Smooth muscle cell (in vitro differentiated cells): ENCODE measurements around the gene HELLS. TPM values are rescaled to one million over a fixed set of nuclear protein-coding genes. Genes with fewer than 3 reads are reported as not detected.

Experiments used
- DNase-seq: peaks from one replicate; lab custom pipeline; 2025; ENCODE audit not compliant: unreplicated experiment; lab: John Stamatoyannopoulos, UW
- H2AFZ ChIP-seq: fragments of 200-600 bp; sonication (generic); 2 replicates; pipeline ENCODE4 v1.6.0; 2016; ENCODE audit warnings: antibody characterized with exemption, low read depth, mild to moderate bottlenecking
- H3F3A ChIP-seq: fragments of 200-600 bp; sonication (generic); 2 replicates; pipeline ENCODE4 v1.6.0; 2017; ENCODE audit warnings: antibody characterized with exemption, low read depth
- H3K27ac ChIP-seq: fragments of 200-600 bp; sonication (generic); 2 replicates; pipeline ENCODE4 v1.5.1; 2016; ENCODE audit warnings: low read depth, mild to moderate bottlenecking
- H3K27me3 ChIP-seq: fragments of 200-600 bp; sonication (generic); 2 replicates; pipeline ENCODE4 v1.6.1; 2016; ENCODE audit warnings: low read depth, mild to moderate bottlenecking
- H3K36me3 ChIP-seq: fragments of 200-600 bp; sonication (generic); 2 replicates; pipeline ENCODE4 v1.5.1; 2016; ENCODE audit warnings: low read depth
- H3K4me1 ChIP-seq: fragments of 200-600 bp; sonication (generic); 2 replicates; pipeline ENCODE4 v1.5.1; 2016; ENCODE audit warnings: low read depth
- H3K4me2 ChIP-seq: fragments of 200-600 bp; sonication (generic); 2 replicates; pipeline ENCODE4 v1.6.0; 2016; ENCODE audit warnings: mild to moderate bottlenecking
- H3K4me3 ChIP-seq: fragments of 200-600 bp; sonication (generic); 2 replicates; pipeline ENCODE4 v1.5.1; 2016; ENCODE audit warnings: mild to moderate bottlenecking
- H3K79me2 ChIP-seq: fragments of 200-600 bp; sonication (generic); 2 replicates; pipeline ENCODE4 v1.6.0; 2016; ENCODE audit warnings: low read depth, mild to moderate bottlenecking
- H3K9ac ChIP-seq: fragments of 200-600 bp; sonication (generic); 2 replicates; pipeline ENCODE4 v1.6.0; 2016; ENCODE audit warnings: low read depth
- H3K9me3 ChIP-seq: fragments of 200-600 bp; sonication (generic); replicated peaks from 2 replicates; pipeline ENCODE4 v1.5.1; 2016; ENCODE audit warnings: low read depth
- H4K20me1 ChIP-seq: fragments of 200-600 bp; sonication (generic); 2 replicates; pipeline ENCODE4 v1.6.0; 2016; ENCODE audit warnings: low read depth
- CTCF ChIP-seq: fragments of 200-600 bp; sonication (generic); IDR thresholded peaks from 2 replicates; pipeline ENCODE4 v1.5.1; 2017; ENCODE audit warnings: borderline replicate concordance, mild to moderate bottlenecking, antibody characterized with exemption; ENCODE audit not compliant: insufficient read depth, poor library complexity, severe bottlenecking
- whole genome bisulfite sequencing: methylation state at CpG from one replicate; pipeline ENCODE4 v1.1.7; 2016; ENCODE audit warnings: low lambda C conversion rate; 5-methylcytosine and 5-hydroxymethylcytosine counted together
- polyA plus RNA-seq: library from polyadenylated mRNA; unstranded; fragments of >200 nt; fragmentation: Nextera tagmentation; extraction: Ambion mirVana; gene quantifications from 2 replicates; pipeline ENCODE4 v1.2.1, GENCODE V29; 2016
- total RNA-seq: library from RNA; depleted of rRNA; stranded (reverse); fragments of >200 nt; gene quantifications from 2 replicates; pipeline ENCODE4 v1.2.3, GENCODE V29; 2014

HELLS gene
- total and polyA plus RNA-seq, 2 experiments from 2014 or later = 10.5 to 55.5 TPM

GRCh38 chr10:94578790-94579189 is 33.2 kb downstream of the HELLS start:
- TF ChIP-seq CTCF = no peak
- 89% methylated on average over 4 of the region's 4 CpGs for WGBS
- Histone ChIP-seq H3F3A (no peaks in the 10 kb centered on the region), H3K27ac (no peak overlapping the region), H4K20me1 (no peaks in the 10 kb centered on the region), H3K9me3 (no peaks in the 10 kb centered on the region), H3K79me2 (no peaks in the 10 kb centered on the region), H3K36me3 (no peaks in the 10 kb centered on the region), H3K4me1 (no peaks in the 10 kb centered on the region), H3K4me2 (no peak overlapping the region), H3K4me3 (no peak overlapping the region), H2AFZ (no peak overlapping the region), H3K9ac (no peak overlapping the region), H3K27me3 (no peaks in the 10 kb centered on the region)
- no peak for DNase-seq

- H4K20me1 ChIP-seq = no peaks in the 10 kb centered on the region
- H3K9ac ChIP-seq = no peak overlapping the region
- TF ChIP-seq CTCF = no peak
- H3K27ac ChIP-seq = no peak overlapping the region
- no peak overlapping the region for H2AFZ ChIP-seq
- H3K79me2 ChIP-seq = no peaks in the 10 kb centered on the region
- no peak for DNase-seq
- H3K4me2 ChIP-seq = no peak overlapping the region
- H3K4me3 ChIP-seq = no peak overlapping the region
- no peaks in the 10 kb centered on the region for H3K9me3 ChIP-seq
- H3K36me3 ChIP-seq = no peaks in the 10 kb centered on the region
- H3F3A ChIP-seq = no peaks in the 10 kb centered on the region
- H3K27me3 ChIP-seq = no peaks in the 10 kb centered on the region
- H3K4me1 ChIP-seq = no peaks in the 10 kb centered on the region
These were observed 37.5 kb downstream of the HELLS start for GRCh38 chr10:94583124-94583523.

- DNase-seq = no peak
- no peak overlapping the region for H3K4me3 ChIP-seq
- H3K9me3 ChIP-seq = no peaks in the 10 kb centered on the region
- H3K27ac ChIP-seq = no peak overlapping the region
- no peaks in the 10 kb centered on the region for H3K4me1 ChIP-seq
- H4K20me1 ChIP-seq = no peaks in the 10 kb centered on the region
- peaks cover 4% of the 10 kb centered on the region for H3K36me3 ChIP-seq
- no peaks in the 10 kb centered on the region for H3K27me3 ChIP-seq
- no peak for TF ChIP-seq CTCF
- H3F3A ChIP-seq = no peaks in the 10 kb centered on the region
- H3K9ac ChIP-seq = no peak overlapping the region
- H3K4me2 ChIP-seq = no peak overlapping the region
- no peaks in the 10 kb centered on the region for H3K79me2 ChIP-seq
- no peak overlapping the region for H2AFZ ChIP-seq
- 100% methylated on average over 1 of the region's 1 CpG for WGBS
These were observed 46.0 kb downstream of the HELLS start for GRCh38 chr10:94591461-94592205.
